ENCODE measurements around the gene FAIM2.

DNA sequence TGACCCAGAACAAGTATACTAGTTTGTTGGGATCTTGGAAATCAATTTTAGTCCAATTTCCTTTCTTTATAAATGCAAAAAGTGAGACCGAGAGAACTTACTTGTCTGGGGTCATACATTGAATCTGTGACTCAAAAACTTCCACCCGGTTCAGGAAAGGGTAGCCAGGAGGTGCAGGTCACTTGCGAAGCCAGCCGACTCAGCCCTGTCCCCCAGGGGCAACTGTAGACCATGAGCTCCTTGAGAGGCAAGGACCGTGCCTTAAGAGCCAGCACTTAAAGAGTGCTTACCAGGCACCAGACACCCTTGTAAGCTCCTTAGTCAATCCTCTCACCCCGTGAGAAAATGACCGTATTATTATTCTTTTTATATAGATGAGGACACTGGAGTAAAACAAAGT, 60.3 kb downstream of the FAIM2 start:
- no peak for TF ChIP-seq POLR2AphosphoS5 (IDR thresholded peaks at IDR 0.05; ENCODE audit: low read depth)
- no peak for TF ChIP-seq CTCF (conservative IDR thresholded peaks at IDR 0.05; ENCODE audit: low read depth in 2 of 2)
- no peak for TF ChIP-seq EZH2phosphoT487 (IDR thresholded peaks at IDR 0.05; ENCODE audit: unreplicated experiment)
- no peak for TF ChIP-seq EZH2 (IDR thresholded peaks at IDR 0.05; ENCODE audit: low read depth, unreplicated experiment)
- TF ChIP-seq, protein P1, sequence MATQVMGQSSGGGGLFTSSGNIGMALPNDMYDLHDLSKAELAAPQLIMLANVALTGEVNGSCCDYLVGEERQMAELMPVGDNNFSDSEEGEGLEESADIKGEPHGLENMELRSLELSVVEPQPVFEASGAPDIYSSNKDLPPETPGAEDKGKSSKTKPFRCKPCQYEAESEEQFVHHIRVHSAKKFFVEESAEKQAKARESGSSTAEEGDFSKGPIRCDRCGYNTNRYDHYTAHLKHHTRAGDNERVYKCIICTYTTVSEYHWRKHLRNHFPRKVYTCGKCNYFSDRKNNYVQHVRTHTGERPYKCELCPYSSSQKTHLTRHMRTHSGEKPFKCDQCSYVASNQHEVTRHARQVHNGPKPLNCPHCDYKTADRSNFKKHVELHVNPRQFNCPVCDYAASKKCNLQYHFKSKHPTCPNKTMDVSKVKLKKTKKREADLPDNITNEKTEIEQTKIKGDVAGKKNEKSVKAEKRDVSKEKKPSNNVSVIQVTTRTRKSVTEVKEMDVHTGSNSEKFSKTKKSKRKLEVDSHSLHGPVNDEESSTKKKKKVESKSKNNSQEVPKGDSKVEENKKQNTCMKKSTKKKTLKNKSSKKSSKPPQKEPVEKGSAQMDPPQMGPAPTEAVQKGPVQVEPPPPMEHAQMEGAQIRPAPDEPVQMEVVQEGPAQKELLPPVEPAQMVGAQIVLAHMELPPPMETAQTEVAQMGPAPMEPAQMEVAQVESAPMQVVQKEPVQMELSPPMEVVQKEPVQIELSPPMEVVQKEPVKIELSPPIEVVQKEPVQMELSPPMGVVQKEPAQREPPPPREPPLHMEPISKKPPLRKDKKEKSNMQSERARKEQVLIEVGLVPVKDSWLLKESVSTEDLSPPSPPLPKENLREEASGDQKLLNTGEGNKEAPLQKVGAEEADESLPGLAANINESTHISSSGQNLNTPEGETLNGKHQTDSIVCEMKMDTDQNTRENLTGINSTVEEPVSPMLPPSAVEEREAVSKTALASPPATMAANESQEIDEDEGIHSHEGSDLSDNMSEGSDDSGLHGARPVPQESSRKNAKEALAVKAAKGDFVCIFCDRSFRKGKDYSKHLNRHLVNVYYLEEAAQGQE (IDR thresholded peaks at IDR 0.05; ENCODE audit: unreplicated experiment), result no peak
- no peak for TF ChIP-seq ETS1 (IDR thresholded peaks at IDR 0.05)
- no peak for TF ChIP-seq CREB1 (CRISPR knock-in tag; IDR thresholded peaks at IDR 0.05; ENCODE audit: low read depth)
- no peak for TF ChIP-seq ZNF114 (CRISPR knock-in tag; IDR thresholded peaks at IDR 0.05)
- TF ChIP-seq STAT1 (IDR thresholded peaks at IDR 0.05; ENCODE audit: unreplicated experiment), result no peak
- TF ChIP-seq ZNF331 (CRISPR knock-in tag; IDR thresholded peaks at IDR 0.05; ENCODE audit: low read depth), result no peak

All from GM23338 (cell line).